GM23338 (cell line): Measurements from ENCODE around the gene EIF4EBP3. TPM values are rescaled to one million over a fixed set of nuclear protein-coding genes. Genes with fewer than 3 reads are reported as not detected.

ENCODE experiments used
- ATAC-seq: fragments of 200-7000 bp; cut with Tn5 transposase; 3 replicates; pipeline ENCODE4 v1.9.1; 2020
- DNase-seq: peaks from one replicate; pipeline ENCODE4 v3.0.0-alpha.2; 2015; ENCODE audit warnings: low spot score
- H2AFZ ChIP-seq: fragments of 200-600 bp; sonication (generic); 2 replicates; pipeline ENCODE4 v1.8.0; 2016; ENCODE audit warnings: antibody characterized with exemption, mild to moderate bottlenecking, moderate library complexity
- H3F3A ChIP-seq: fragments of 200-600 bp; sonication (generic); replicated peaks from 2 replicates; pipeline ENCODE4 v1.8.0; 2017; ENCODE audit warnings: antibody characterized with exemption, mixed run types, low read depth
- H3K27ac ChIP-seq: fragments of 200-600 bp; sonication (generic); 2 replicates; pipeline ENCODE4 v1.6.1; 2016; ENCODE audit warnings: low read depth
- H3K27me3 ChIP-seq: fragments of 200-600 bp; sonication (generic); 2 replicates; pipeline ENCODE4 v1.8.0; 2016; ENCODE audit warnings: mild to moderate bottlenecking, mixed run types, moderate library complexity; ENCODE audit not compliant: insufficient read depth
- H3K36me3 ChIP-seq: fragments of 200-600 bp; sonication (generic); 2 replicates; pipeline ENCODE4 v1.8.0; 2016; ENCODE audit warnings: mild to moderate bottlenecking; ENCODE audit not compliant: insufficient read depth
- H3K4me1 ChIP-seq: fragments of 200-600 bp; sonication (generic); 2 replicates; pipeline ENCODE4 v1.8.0; 2016; ENCODE audit warnings: mild to moderate bottlenecking, moderate library complexity; ENCODE audit not compliant: insufficient read depth
- H3K4me2 ChIP-seq: fragments of 200-600 bp; sonication (generic); 2 replicates; pipeline ENCODE4 v1.7.1; 2017; ENCODE audit warnings: mixed run types
- H3K4me3 ChIP-seq: fragments of 200-600 bp; sonication (generic); 2 replicates; pipeline ENCODE4 v1.6.1; 2016; ENCODE audit warnings: mixed run types
- H3K79me2 ChIP-seq: fragments of 200-600 bp; sonication (generic); replicated peaks from 2 replicates; pipeline ENCODE4 v1.8.0; 2017; ENCODE audit warnings: mild to moderate bottlenecking; ENCODE audit not compliant: insufficient read depth
- H3K9me2 ChIP-seq: fragments of 200-600 bp; sonication (generic); 2 replicates; pipeline ENCODE4 v1.8.0; 2017; ENCODE audit not compliant: insufficient read depth
- H4K20me1 ChIP-seq: fragments of 200-600 bp; sonication (generic); replicated peaks from 2 replicates; pipeline ENCODE4 v1.8.0; 2017; ENCODE audit warnings: mild to moderate bottlenecking; ENCODE audit not compliant: insufficient read depth
- H3K27ac Mint-ChIP-seq: 2 replicates; pipeline ENCODE4 v1.8.0; 2020; ENCODE audit warnings: inconsistent platforms, mild to moderate bottlenecking, moderate library complexity, mixed read lengths
- H3K27me3 Mint-ChIP-seq: 3 replicates; pipeline ENCODE4 v1.8.0; 2022; ENCODE audit warnings: low read depth, mild to moderate bottlenecking, moderate library complexity, mixed read lengths, inconsistent platforms; ENCODE audit not compliant: insufficient read depth, poor library complexity
- H3K36me3 Mint-ChIP-seq: 3 replicates; pipeline ENCODE4 v1.8.0; 2021; ENCODE audit warnings: low read depth, mild to moderate bottlenecking, inconsistent platforms, moderate library complexity, mixed read lengths
- H3K4me1 Mint-ChIP-seq: 3 replicates; pipeline ENCODE4 v1.8.0; 2020; ENCODE audit warnings: mild to moderate bottlenecking, inconsistent platforms, mixed read lengths
- H3K4me3 Mint-ChIP-seq: 3 replicates; pipeline ENCODE4 v1.8.0; 2021; ENCODE audit warnings: moderate library complexity, mild to moderate bottlenecking, inconsistent platforms, mixed read lengths
- H3K9me3 Mint-ChIP-seq: 3 replicates; pipeline ENCODE4 v1.8.0; 2020; ENCODE audit warnings: moderate library complexity, mild to moderate bottlenecking, inconsistent platforms, mixed read lengths
- CREB1 ChIP-seq: fragments of 250-450 bp; sonication (Bioruptor Pico); IDR thresholded peaks from 2 replicates; pipeline ENCODE4 v1.5.0; 2020; ENCODE audit warnings: low read depth, mild to moderate bottlenecking, moderate library complexity
- EZH2 ChIP-seq: fragments of 200-600 bp; sonication (generic); IDR thresholded peaks from one replicate; pipeline ENCODE4 v1.8.0; 2017; ENCODE audit warnings: antibody characterized with exemption, mild to moderate bottlenecking, low read depth; ENCODE audit not compliant: unreplicated experiment
- EZH2phosphoT487 ChIP-seq: fragments of 200-600 bp; sonication (generic); IDR thresholded peaks from one replicate; pipeline ENCODE4 v1.8.1; 2018; ENCODE audit warnings: antibody characterized with exemption; ENCODE audit not compliant: unreplicated experiment
- JUNB ChIP-seq: IDR thresholded peaks from one replicate; pipeline ENCODE4 v1.6.1; 2016; ENCODE audit warnings: antibody characterized with exemption; ENCODE audit not compliant: unreplicated experiment
- POLR2AphosphoS5 ChIP-seq: IDR thresholded peaks from 2 replicates; pipeline ENCODE4 v1.6.1; 2016; ENCODE audit warnings: antibody characterized with exemption, low read depth
- ZNF114 ChIP-seq: fragments of 250-450 bp; sonication (Bioruptor Pico); IDR thresholded peaks from 2 replicates; pipeline ENCODE4 v1.5.0; 2020; ENCODE audit warnings: mild to moderate bottlenecking, moderate library complexity
- polyA plus RNA-seq: library from polyadenylated mRNA; unstranded; fragments of >200 nt; fragmentation: Nextera tagmentation; extraction: Ambion mirVana; gene quantifications from 2 replicates; pipeline ENCODE4 v1.2.1, GENCODE V29; 2016
- total RNA-seq: library from RNA; depleted of rRNA; stranded (reverse); fragments of >200 nt; shearing (Covaris generic); gene quantifications from 2 replicates; pipeline ENCODE4 v1.2.3, GENCODE V29; 2014
- TF ChIP-seq, protein P1 (sequence below): IDR thresholded peaks from one replicate; pipeline ENCODE4 v1.6.1; 2018; ENCODE audit warnings: antibody characterized with exemption; ENCODE audit not compliant: unreplicated experiment
- TF ChIP-seq, protein P2 (sequence below): IDR thresholded peaks from 2 replicates; pipeline ENCODE4 v1.6.1; 2016; ENCODE audit warnings: antibody characterized with exemption

Gene EIF4EBP3
- total and polyA plus RNA-seq, 2 experiments from 2014 or later: 2.4 to 21.5 TPM

DNA sequence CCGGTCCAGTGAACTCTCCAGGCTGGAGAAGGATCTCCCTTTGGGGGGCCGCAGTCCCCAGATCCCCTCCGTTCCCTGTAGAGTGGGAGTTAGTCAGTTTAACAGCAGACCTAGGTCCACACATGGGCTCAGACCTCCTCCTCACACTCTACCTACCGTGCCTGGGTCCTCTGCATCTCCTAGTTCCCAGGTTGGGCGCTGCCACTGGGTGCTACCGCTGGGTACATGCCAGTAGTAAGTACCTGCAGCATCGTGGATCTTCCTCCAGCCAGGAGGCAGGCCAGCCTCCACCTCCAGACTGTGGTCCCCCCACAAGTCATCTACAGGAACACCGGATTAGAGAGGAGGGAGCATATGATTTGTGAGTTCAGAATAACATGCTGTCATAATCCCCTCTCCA is 16.1 kb downstream of the EIF4EBP3 start:
- Mint-ChIP-seq H3K36me3 (peaks cover 26% of the 10 kb centered on the region), H3K4me1 (peaks cover 5% of the 10 kb centered on the region; the same call in 2 of the 3 replicates), H3K27ac (peak overlapping the region; percentile 93), H3K4me3 (peak overlapping the region; percentile 92), H3K27me3 (peaks cover 18% of the 10 kb centered on the region), H3K9me3 (no peaks in the 10 kb centered on the region; the same call in 2 of the 3 replicates)
- H3K27ac ChIP-seq: no peak overlapping the region
- peak overlapping the region; percentile 86 for H3K4me3 ChIP-seq
- DNase-seq: no peak
- TF ChIP-seq CREB1 (CRISPR knock-in tag): no peak
- TF ChIP-seq JUNB: no peak
- TF ChIP-seq EZH2phosphoT487: no peak
- no peak for TF ChIP-seq EZH2
- H3K9me2 ChIP-seq: no peaks in the 10 kb centered on the region
- no peaks in the 10 kb centered on the region for H3K27me3 ChIP-seq
- H3F3A ChIP-seq: no peaks in the 10 kb centered on the region
- H3K4me2 ChIP-seq: peak overlapping the region; percentile 98
- H3K79me2 ChIP-seq: peaks cover 11% of the 10 kb centered on the region
- H3K36me3 ChIP-seq: no peaks in the 10 kb centered on the region
- H4K20me1 ChIP-seq: no peaks in the 10 kb centered on the region; the same call in 1 of the 2 replicates
- peak overlapping the region; percentile 95; the same call in 1 of the 2 replicates for H2AFZ ChIP-seq
- no peak for ATAC-seq
- peaks cover 5% of the 10 kb centered on the region; the same call in 1 of the 2 replicates for H3K4me1 ChIP-seq

DNA sequence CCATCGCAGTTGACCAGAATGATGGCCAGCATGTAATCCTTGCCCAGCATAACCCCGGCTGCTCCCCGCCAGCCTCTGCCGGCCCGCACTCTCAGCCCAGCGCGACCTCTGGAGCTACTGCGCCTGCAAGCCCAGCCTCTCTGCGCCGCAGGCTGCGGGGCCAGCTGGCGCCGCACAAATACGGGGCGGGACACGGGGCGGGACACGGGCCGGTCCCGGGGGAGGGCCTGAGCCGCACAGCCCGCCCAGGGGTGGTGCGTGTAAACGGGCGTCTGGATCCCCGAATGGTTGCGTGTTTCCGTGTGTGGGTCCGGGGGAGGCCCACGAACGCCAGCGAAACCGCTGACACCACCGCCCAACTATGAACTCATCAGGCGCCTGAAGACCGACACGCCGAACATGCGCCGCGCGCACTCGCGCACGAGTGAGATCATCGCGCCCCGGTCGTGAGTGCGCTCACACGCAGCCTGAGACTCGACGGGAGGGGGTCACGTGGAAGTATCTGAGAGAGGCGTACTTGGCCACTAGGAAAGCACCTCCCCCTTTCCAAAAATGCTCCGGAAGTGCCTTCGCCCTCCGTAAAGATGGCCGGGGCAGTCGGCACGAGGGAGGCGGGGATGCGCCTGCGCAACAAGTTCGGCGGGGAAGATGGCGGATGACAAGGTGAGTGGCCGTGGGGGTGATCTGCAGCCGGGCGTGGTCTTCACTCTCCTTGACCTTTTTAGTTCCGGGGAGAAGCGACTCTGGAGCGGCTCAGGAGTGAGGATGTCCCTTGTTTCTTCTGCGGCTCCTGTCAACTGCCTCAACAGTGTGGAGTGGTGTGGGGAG is 16.9 kb downstream of the EIF4EBP3 start, which contains the start of the genes APBB3 and SLC35A4:
TSS of gene APBB3 (minus strand) at position 403 of the 828 bp plus-strand sequence. CDS start at position 50, 353 bp downstream.
TSS of gene SLC35A4 (plus strand) at position 633 of the 828 bp plus-strand sequence. CDS start 2,342 bp downstream, outside the sequence.
- H3K9me2 ChIP-seq: no peaks in the 10 kb centered on the region
- Mint-ChIP-seq H3K36me3 (peaks cover 26% of the 10 kb centered on the region), H3K4me3 (peak within 1 kb of the TSS; percentile 92), H3K4me1 (peaks cover 5% of the 10 kb centered on the region; the same call in 2 of the 3 replicates), H3K27me3 (peaks cover 17% of the 10 kb centered on the region), H3K9me3 (no peaks in the 10 kb centered on the region; the same call in 2 of the 3 replicates), H3K27ac (peak within 1 kb of the TSS; percentile 93)
- peaks cover 11% of the 10 kb centered on the region for H3K79me2 ChIP-seq
- peak; percentile 97 for DNase-seq
- peak within 1 kb of the TSS; percentile 95 for H2AFZ ChIP-seq
- H3K4me3 ChIP-seq: peak within 1 kb of the TSS; percentile 86
- peak within 1 kb of the TSS; percentile 74; the same call in 1 of the 2 replicates for H3K27ac ChIP-seq
- H3K36me3 ChIP-seq: no peaks in the 10 kb centered on the region
- H3K4me1 ChIP-seq: peaks cover 5% of the 10 kb centered on the region; the same call in 1 of the 2 replicates
- peak; percentile 95 for ATAC-seq
- no peaks in the 10 kb centered on the region for H3F3A ChIP-seq
- TF ChIP-seq, protein P1, sequence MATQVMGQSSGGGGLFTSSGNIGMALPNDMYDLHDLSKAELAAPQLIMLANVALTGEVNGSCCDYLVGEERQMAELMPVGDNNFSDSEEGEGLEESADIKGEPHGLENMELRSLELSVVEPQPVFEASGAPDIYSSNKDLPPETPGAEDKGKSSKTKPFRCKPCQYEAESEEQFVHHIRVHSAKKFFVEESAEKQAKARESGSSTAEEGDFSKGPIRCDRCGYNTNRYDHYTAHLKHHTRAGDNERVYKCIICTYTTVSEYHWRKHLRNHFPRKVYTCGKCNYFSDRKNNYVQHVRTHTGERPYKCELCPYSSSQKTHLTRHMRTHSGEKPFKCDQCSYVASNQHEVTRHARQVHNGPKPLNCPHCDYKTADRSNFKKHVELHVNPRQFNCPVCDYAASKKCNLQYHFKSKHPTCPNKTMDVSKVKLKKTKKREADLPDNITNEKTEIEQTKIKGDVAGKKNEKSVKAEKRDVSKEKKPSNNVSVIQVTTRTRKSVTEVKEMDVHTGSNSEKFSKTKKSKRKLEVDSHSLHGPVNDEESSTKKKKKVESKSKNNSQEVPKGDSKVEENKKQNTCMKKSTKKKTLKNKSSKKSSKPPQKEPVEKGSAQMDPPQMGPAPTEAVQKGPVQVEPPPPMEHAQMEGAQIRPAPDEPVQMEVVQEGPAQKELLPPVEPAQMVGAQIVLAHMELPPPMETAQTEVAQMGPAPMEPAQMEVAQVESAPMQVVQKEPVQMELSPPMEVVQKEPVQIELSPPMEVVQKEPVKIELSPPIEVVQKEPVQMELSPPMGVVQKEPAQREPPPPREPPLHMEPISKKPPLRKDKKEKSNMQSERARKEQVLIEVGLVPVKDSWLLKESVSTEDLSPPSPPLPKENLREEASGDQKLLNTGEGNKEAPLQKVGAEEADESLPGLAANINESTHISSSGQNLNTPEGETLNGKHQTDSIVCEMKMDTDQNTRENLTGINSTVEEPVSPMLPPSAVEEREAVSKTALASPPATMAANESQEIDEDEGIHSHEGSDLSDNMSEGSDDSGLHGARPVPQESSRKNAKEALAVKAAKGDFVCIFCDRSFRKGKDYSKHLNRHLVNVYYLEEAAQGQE: no peak
- TF ChIP-seq, protein P2, sequence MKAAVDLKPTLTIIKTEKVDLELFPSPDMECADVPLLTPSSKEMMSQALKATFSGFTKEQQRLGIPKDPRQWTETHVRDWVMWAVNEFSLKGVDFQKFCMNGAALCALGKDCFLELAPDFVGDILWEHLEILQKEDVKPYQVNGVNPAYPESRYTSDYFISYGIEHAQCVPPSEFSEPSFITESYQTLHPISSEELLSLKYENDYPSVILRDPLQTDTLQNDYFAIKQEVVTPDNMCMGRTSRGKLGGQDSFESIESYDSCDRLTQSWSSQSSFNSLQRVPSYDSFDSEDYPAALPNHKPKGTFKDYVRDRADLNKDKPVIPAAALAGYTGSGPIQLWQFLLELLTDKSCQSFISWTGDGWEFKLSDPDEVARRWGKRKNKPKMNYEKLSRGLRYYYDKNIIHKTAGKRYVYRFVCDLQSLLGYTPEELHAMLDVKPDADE: peak; percentile 74
- TF ChIP-seq POLR2AphosphoS5: peak; percentile 77
- no peak for TF ChIP-seq EZH2
- TF ChIP-seq CREB1 (CRISPR knock-in tag): peak; percentile 88
- peak; percentile 79; the same call in 1 of the 2 replicates for TF ChIP-seq ZNF114 (CRISPR knock-in tag)
- no peak for TF ChIP-seq EZH2phosphoT487
- H3K4me2 ChIP-seq: peak within 1 kb of the TSS; percentile 98
- peaks cover 4% of the 10 kb centered on the region; the same call in 1 of the 2 replicates for H4K20me1 ChIP-seq
- H3K27me3 ChIP-seq: no peaks in the 10 kb centered on the region
